Stimulated activated CD8-positive, alpha-beta memory T cell treated with anti-CD3 and anti-CD28 coated beads, Interleukin-7, amount 100 ng/mL, for 4 hours (primary cell): ENCODE data around the gene ACMSD.
"Not testable (repeated sequence)": the region's sequence is repeated elsewhere in the genome, so short reads cannot be mapped to it uniquely, and the experiment has no call there.

Experiments
- DNase-seq, 2 donors: peaks; one replicate each; pipeline ENCODE4 v3.0.0-alpha.2; 2020; ENCODE audit warnings: low read depth in 2 of 2

The ACMSD gene

DNA sequence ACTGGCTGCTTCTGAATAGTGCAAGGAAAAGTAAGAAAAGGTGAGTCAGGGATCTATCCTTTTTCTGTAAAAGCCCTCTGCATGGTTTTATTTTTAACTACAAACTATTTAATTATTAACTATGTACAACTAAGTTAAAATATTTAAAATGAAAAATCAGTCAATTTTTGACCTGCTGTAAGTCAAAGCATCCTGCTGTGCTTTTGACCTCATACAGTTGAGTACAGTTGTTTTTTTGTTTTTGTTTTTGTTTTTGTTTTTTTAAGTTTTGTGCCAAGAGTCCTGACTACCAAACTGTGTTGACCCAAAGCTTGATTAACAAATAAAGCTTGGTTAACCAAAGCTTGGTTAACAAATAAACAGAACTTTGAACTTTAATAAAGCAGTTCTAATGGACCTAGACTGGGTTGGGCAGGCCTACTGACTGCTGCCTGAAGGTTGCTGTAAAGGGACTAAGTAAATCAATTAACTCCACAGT, at the start of gene ACMSD:
Gene ACMSD (plus strand): TSS at position 474 of the 478 bp plus-strand sequence. CDS start 67 bp downstream, outside the sequence.
- DNase-seq, result no peak

GRCh38 chr2:134790487-134790886, 47.9 kb upstream of the ACMSD start:
- DNase-seq, result no peak

GRCh38 chr2:134791616-134792015, 46.8 kb upstream of the ACMSD start:
- no peak for DNase-seq

GRCh38 chr2:134792186-134792585, 46.2 kb upstream of the ACMSD start:
- DNase-seq, result no peak

- DNase-seq, result no peak
Measured at GRCh38 chr2:134795765-134796164, 42.7 kb upstream of the ACMSD start.

- no peak for DNase-seq
Measured at GRCh38 chr2:134796373-134796772, 42.0 kb upstream of the ACMSD start.

GRCh38 chr2:134799936-134800335, 38.5 kb upstream of the ACMSD start:
- no peak for DNase-seq

GRCh38 chr2:134800341-134800740, 38.1 kb upstream of the ACMSD start:
- no peak for DNase-seq

DNA sequence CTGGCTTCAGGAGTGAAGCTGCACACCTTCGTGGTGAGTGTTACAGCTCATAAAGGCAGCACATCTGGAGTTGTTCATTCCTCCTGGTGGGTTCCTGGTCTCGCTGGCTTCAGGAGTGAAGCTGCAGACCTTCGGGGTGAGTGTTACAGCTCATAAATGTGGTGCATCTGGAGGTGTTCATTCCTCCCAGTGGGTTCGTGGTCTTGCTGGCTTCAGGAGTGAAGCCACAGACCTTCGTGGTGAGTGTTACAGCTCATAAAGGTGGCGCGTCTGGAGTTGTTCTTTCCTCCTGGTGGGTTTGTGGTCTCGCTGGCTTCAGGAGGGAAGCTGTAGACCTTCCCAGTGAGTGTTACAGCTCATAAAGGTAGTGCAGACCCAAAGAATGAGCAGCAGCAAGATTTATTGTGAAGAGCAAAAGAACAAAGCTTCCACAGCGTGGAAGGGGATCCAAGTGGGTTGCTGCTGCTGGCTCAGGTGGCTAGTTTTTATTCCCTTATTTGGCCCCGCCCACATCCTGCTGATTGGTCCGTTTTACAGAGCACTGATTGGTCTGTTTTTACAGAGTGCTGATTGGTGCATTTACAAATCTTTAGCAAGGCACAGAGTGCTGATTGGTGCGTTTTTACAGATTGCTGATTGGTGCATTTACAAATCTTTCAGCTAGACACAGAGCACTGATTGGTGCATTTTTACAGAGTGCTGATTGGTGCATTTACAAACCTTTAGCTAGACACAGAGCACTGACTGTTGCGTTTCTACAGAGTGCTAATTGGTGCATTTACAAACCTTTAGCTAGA, 34.6 kb upstream of the ACMSD start:
- DNase-seq, result not testable (repeated sequence)

- no peak for DNase-seq
Measured at GRCh38 chr2:134815741-134816140, 22.7 kb upstream of the ACMSD start.

GRCh38 chr2:134818321-134818720, 20.1 kb upstream of the ACMSD start:
- DNase-seq, result no peak

DNA sequence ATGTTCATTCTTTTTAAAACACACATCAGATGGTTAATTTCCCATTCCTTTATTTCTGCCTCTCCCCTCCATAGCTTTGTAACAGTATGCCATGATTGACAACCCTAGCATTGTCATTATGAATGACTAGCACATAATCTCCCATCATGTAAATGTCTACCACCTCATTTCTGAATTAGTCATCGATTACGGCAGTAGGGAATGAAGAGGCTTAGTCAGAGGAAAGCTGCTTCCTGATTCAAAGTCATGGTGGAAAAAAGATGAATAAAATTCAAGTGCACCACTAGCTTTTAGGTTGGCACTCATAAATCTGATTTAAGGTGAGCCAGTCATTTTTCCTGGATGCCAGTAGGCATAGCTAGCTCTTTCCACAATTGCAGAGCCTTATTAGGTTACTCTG, 19.1 kb upstream of the ACMSD start:
- no peak for DNase-seq

- no peak for DNase-seq
Measured at GRCh38 chr2:134823431-134823830, 15.0 kb upstream of the ACMSD start.

GRCh38 chr2:134823832-134824231, 14.6 kb upstream of the ACMSD start:
- no peak for DNase-seq

GRCh38 chr2:134825716-134826115, 12.7 kb upstream of the ACMSD start:
- not testable (repeated sequence) for DNase-seq

GRCh38 chr2:134835471-134835870, 2.9 kb upstream of the ACMSD start:
- DNase-seq, result no peak

GRCh38 chr2:134836986-134837385, 1.4 kb upstream of the ACMSD start:
- DNase-seq, result no peak

GRCh38 chr2:134839649-134840048, 1.2 kb downstream of the ACMSD start:
- DNase-seq, result no peak

DNA sequence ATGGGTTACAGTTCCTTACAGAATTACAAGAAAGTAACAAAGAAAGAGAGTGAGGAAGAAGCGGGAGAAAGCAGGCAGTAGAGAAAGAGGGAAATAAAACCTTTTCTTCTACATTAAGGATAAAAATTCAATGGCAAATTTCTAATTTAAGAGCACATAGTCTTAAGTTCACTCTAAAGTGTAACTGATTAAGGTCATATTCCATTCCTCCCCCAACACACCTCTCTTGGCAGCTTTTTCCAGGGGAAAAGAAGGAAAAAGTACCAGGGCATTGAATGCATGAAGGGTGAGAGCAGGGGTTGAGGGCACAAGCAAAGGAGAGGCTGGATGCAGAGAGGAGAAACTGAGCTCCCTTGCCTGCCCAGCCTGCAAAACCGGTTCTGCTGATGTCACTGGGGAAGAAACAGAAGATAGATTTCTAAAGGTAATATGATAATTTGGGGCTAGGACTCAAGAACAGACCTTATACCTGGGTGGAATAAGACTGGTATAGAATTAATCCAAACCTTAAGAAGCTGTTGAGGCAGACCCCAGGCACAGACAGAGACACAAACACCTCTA, 4.6 kb downstream of the ACMSD start:
- no peak for DNase-seq

- no peak for DNase-seq
Measured at GRCh38 chr2:134843968-134844367, 5.6 kb downstream of the ACMSD start.

DNA sequence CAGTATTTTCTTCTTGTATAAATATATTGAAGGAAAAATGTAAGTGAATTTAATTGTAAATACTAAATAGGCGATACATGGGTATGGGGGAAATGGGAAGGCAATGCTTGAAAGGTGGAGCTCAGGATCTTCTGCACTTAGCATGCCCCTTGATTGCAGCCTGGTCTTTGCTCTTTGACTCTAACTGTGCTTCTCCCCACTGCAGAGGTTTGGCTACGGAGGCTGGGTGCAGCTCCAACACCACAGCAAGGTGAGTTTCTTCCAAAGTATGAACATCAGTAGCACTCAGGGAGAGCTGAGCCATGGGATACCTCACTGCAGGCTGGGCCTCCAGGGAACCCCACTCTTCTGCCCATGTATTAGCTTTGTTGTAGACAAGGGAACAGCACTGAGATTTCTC, 6.6 kb downstream of the ACMSD start:
- no peak for DNase-seq

- no peak for DNase-seq
Measured at GRCh38 chr2:134845719-134846118, 7.3 kb downstream of the ACMSD start.

DNA sequence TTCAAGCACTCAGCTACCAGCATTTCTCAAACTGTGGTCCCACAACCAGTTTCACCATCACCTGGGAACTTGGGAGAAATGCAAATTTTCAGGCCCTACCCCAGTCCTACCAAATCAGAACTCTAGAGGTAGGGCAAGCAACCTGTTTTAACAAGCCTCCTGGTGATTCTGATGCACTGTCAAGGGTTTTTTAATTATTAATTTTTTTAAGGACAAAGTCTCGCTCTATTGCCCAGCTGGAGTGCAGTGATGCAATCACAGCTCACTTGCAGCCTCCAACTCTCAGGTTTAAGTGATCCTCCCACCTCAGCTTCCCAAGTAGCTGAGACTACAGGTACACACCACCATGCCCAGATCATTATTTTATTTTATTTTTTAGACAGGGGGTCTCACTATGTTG, 7.8 kb downstream of the ACMSD start:
- DNase-seq, result no peak
